Glomerular visceral epithelial cell (primary cell): Measurements from ENCODE around the gene BDKRB2.

Source experiments
- DNase-seq: peaks from one replicate; pipeline ENCODE4 v3.0.0-alpha.2; 2016; ENCODE audit errors: extremely low spot score

BDKRB2 gene

DNA sequence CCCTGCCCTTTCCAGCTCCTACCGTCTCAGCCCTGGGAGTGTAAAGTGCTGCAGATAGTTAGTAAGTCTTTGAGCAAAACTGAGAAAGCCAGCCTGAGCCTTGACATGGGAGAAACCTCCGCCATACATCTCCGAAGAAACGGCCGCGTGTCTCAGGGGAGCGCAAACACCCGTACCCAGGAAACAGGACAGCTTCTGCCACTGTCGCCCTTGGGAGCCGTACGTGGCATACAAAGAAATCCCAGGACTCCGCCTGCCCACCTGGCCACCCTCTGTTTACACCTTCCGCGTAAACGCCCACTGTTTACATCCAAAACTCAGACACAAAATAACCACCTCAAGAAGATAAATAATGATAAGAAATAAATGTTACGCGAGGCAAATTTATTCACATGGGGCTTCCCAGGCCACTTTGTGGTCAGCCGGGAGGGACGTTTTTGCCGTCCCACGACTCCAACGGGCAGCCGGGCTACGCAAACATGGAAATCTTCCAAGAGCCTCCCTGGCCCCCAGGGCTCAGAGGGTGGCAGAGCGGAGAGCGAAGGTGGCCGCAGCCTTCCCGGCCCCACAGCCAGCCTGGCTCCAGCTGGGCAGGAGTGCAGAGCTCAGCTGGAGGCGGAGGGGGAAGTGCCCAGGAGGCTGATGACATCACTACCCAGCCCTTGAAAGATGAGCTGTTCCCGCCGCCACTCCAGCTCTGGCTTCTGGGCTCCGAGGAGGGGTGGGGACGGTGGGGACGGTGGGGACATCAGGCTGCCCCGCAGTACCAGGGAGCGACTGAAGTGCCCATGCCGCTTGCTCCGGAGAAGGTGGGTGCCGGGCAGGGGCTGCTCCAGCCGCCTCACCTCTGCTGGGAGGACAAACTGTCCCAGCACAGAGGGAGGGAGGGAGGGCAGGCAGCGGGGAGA is at the start of gene BDKRB2:
TSS of gene BDKRB2 (plus strand) at position 689 of the 908 bp plus-strand sequence. CDS start 32,269 bp downstream, outside the sequence.
- DNase-seq = peak; percentile 92

DNA sequence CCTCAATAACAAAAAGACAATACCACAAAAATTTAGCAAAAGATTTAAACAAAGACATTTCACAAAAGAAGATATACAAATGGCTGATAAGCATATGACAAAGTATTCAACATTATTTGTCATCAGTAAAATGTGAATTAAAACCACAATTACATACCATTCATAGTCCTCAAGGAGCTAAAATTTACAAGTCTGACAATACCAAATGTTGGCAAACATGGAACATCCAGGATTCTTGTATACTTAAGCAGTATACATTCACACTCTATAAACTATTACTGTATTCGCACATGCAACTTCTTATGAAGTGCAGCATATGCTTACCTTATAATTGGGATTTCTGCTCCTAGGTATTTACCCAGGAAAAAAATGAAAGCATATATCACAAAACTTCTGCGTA is 49.7 kb upstream of the BDKRB2 start:
- no peak for DNase-seq

- DNase-seq = no peak
Observed at GRCh38 chr14:96156804-96157760, 47.6 kb upstream of the BDKRB2 start.

- DNase-seq = no peak
Observed at GRCh38 chr14:96158735-96159134, 45.9 kb upstream of the BDKRB2 start.

GRCh38 chr14:96160076-96160912 is 44.3 kb upstream of the BDKRB2 start:
- DNase-seq = no peak

DNA sequence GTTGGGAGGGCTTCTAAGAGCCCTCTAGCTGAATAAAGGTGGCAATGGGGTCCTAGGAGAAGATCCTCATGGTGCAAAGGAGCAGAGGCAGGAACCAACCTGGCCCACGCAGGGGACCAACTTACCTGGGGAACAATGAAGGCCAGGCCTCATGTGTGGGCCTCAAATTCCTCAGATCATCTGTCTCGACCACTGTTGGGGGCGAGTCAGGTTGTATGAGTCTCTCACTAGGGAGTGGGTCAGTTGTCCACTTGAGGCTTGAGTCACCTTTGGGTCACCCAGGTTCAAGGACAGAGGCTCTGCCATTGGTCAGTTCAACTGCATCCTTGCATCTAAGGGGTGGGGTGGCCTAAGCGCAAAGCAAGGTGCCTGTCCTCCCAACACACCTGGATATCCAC is 43.7 kb upstream of the BDKRB2 start:
- no peak for DNase-seq

- DNase-seq = no peak
Observed at GRCh38 chr14:96161636-96162035, 43.0 kb upstream of the BDKRB2 start.

GRCh38 chr14:96162265-96162664 is 42.4 kb upstream of the BDKRB2 start:
- no peak for DNase-seq

DNA sequence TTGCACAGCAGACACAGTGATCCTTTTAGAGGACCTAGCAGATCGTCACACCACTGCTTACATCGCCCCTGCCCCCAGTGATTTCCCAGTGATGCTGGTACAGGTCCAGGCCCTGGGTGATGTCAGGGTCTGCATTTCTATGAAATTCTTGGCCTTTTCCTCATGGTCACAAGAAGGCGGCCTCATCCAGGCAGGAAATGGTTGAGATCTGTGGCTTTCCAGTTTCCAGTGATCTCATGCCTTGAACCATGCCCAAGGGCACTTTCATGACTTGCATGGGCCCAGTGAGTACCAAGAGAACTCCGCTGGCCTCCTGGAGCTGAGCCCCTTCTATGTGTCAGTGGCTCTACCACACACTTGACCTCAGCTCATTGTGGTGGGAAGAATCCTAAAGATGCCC is 41.9 kb upstream of the BDKRB2 start:
- peak; percentile 48 for DNase-seq

GRCh38 chr14:96164861-96165490 is 39.7 kb upstream of the BDKRB2 start:
- DNase-seq = no peak

DNA sequence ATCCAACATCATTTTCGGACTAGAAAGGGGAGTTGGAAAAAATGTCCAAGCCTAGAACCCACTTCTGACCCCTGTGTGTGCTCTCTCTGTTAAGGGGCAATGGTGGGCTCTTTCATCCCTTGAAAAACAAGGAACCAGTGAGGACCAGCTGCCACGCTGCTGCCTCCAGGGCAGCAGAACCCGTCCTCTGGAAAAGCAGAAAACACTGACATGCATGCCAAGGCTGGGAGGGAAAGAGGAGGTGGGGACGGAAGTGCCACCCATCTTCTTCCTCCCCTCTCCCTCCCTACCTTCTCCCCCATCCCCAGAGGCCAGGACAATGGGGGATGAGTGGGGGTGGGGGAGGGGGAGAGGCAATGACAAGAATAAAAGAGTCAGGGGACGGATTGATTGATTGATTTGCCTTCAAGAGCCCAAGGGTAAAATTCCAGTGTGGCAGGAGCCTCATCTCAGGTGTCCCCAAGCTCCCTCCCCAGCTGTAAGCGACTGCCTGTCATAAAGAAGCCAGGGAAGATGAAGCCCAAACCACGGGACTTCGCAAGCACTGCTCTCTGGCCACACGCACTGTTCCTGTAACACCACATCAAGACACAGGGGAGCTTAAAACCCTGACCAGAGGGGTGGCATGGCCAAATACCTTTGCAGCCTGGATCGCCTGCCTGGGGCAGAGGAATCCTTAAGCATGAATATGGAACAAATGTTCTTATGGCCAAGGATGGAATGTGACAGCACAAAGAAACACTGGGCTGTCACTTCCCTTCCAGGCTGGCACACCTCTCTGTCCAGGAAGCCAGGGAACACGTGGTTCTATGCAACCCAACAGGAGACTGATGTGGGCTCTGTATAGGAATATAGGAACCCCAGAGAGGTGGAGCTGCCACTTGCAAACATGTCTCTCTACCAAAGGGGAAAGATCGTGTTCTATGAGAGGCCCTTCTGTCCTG is 38.9 kb upstream of the BDKRB2 start:
- DNase-seq = no peak

DNA sequence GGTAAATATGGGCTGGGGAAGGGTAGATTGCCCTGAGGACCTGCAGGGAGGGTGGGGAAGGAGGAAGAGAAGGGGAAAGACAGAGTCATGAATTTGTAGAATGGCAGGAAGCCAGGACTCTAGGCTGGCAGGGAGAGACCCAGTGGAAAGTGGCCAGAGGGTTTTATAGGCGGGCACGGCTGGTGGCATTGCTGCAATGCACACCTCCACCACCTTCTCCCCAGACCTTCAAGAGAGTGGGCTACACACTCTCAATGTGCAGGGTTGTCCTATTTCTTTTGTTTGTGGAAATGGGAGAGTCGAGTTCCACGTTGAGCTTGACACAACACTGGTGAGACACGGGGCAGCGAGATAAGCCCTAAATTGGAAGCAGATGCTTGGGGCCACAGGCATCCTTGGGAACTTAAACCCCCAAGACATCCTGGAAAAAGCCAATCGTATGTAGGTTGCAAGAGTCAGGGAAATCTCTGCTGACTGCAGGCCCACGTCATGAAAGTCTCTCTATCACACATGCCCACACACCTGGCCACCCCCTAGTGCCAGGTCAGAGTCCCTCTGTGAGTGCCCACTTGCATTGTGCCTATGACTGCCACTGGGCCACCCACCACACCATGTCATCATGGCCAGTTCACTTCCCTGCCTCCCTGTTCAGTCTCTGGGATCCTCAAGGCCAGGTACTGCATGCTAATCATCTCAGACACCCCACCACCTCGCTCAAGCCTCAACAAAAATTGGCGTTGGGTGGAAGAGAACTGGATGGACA is 38.0 kb upstream of the BDKRB2 start:
- no peak for DNase-seq

DNA sequence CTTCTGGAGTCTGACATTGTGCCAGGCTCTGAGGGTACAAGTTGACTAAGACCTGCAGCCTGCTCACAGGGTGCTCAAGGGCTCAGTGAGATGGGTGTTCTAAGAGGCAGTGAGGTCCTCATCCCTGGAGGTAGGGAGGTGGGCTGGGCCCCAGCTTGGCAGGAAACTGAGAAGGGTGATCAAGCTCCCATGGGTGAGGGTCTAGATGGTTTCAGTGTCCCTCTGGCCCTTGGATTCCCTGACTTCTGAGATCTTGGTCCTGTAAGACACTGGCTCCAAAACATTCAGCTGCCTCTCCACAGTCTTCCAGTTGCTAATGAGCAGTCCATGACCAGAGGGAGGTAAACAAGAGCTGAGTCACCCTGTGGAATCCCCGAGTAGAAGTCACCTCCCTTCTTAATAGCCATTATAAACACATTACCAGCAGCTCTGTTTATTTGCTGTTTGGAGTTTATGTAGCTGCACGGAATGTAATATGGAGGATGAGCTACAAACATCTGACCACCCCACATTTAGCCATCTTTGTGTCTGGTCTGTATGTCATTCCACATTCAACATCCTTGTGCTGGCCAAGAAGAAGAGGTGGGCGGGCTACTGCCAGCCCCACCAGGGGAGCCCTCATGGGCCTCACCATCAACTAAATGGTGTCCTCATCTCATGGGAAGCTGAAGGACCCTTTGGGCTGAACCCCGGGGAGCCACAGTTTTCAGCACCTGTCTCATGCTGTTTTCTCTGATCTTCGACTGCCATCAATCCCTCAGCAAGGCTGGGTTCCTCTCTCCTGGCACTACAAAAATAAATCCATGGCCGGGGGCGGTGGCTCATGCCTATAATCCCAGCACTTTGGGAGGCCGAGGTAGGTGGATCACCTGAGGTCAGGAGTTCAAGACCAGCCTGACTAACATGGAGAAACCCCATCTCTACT is 37.2 kb upstream of the BDKRB2 start:
- peak; percentile 18 for DNase-seq

DNA sequence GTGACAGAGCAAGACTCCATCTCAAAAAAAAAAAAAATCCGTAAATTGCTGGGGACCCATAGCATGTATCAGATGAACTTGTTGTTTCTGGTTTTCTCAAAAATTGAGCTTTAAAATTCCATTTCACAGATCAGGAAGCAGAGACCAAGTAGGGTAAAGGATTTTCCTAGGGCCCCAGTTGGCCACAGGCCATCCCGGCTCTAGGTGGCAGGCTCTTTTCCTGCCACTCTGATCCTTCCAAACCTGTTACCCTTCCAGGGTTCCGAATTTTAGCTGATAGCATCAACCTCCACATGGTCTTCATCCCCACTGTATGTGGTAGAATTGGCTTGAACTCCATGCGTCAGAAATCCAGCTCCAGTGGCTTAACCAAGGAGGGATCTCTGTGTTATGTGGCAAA is 36.1 kb upstream of the BDKRB2 start:
- no peak for DNase-seq

GRCh38 chr14:96170961-96171592 is 33.6 kb upstream of the BDKRB2 start:
- DNase-seq = no peak

- no peak for DNase-seq
Observed at GRCh38 chr14:96173636-96174475, 30.8 kb upstream of the BDKRB2 start.

DNA sequence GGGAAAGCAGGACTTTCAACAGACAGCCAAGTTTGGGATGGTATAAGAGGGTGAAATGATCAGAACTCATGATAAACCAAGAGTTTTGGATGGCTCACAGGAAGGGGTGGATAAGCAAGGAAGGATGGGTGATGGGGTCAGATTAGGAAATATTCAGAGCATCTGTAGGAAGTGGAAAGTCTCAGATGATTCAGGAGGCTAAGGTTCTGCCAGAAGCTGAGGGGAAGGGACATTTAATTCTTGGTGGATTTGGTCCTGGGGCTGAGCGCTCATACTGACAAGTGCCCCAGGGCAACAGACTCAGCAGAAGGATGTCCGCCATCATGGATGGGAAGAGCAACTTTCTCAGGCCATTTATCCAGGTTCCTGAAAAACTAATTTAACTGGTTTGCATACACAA is 28.4 kb upstream of the BDKRB2 start:
- DNase-seq = no peak
